Activated CD8-positive, alpha-beta memory T cell treated with anti-CD3 and anti-CD28 coated beads for 1 hour (primary cell): ENCODE results near the gene FXYD1.

Experiments
- DNase-seq, 2 donors: peaks; one replicate each; pipeline ENCODE4 v3.0.0-alpha.2; 2020; ENCODE audit warnings: low read depth in 1 of 2; ENCODE audit errors: extremely low read depth in 1 of 2

FXYD1 gene

DNA sequence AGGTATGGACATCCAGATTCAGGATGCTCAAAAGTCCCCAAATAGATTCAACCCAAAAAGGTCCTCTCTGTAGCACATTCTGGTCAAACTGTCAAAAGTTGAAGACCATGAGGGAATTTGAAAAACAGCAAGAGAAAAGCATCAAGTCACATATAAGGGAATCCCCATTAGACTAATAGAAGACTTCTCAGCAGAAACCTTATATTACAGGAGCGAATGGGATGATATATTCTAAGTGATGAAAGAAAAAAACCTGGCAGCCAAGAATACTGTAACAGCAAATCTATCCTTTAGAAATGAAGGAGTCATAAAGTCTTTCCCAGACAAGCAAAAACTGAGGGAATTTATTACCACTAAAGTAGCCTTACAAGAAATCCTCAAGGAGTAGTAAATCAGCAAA is 45.6 kb downstream of the FXYD1 start:
- DNase-seq = no peak

DNA sequence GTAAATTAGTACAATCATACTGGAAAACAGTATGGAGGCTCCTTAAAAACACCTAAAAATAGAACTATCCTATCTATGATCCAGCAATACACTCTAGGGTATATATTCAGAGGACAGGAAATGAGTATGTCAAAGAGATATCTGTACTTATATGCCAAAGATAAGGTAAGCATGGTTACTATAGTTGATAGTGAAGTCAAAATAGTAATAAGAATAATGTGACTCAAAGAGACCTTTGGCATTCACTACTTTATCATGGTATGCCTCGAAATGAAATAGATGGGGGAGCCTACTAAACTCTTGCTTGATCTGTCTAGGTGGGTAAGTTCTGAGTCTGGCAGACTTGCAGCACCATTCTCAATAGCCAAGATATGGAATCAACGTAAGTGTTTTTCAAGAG is 46.3 kb downstream of the FXYD1 start:
- DNase-seq = no peak
